ENCODE results near the gene CPNE7.

Gene CPNE7

DNA sequence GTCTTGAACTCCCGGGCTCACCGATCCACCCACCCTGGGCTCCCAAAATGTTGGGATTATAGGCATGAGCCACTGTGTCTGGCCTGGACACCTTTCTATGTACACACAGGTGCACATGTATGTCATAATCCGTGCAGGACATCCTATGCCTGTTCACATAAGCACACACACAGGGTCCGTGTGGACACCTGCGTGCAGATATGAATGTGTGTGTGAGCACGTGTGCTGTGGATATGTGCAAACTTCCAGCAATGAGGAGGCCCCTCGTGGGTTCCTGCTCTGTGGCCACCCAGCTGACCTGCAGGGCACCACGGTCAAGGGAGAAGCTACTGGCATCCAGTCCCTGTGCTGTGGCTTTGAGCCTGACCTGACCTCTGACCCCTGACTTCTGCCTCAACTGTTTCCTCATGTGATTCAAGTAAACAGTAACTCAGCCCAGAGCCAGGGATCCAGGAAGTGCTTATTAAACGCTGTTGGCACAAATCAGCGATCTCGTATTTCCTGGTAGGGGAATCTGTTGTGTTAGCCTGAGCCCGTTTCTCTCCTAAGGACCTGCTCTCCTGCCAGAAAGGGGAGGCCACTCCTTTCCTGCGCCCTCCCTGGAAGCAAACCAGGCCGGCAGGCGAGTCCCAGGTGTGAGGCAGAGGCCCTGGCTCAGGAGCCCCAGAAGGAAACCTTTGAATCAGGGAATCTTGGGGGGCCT, 6.5 kb downstream of the CPNE7 start:
- no peak overlapping the region for H3K4me3 ChIP-seq (ENCODE audit: low read length)
- H3K4me1 ChIP-seq (ENCODE audit: control insufficient read depth, low read length): no peaks in the 10 kb centered on the region
- no peak for TF ChIP-seq EZH2phosphoT487 (IDR thresholded peaks at IDR 0.05; ENCODE audit: borderline replicate concordance, low read length)
- TF ChIP-seq, protein P1, sequence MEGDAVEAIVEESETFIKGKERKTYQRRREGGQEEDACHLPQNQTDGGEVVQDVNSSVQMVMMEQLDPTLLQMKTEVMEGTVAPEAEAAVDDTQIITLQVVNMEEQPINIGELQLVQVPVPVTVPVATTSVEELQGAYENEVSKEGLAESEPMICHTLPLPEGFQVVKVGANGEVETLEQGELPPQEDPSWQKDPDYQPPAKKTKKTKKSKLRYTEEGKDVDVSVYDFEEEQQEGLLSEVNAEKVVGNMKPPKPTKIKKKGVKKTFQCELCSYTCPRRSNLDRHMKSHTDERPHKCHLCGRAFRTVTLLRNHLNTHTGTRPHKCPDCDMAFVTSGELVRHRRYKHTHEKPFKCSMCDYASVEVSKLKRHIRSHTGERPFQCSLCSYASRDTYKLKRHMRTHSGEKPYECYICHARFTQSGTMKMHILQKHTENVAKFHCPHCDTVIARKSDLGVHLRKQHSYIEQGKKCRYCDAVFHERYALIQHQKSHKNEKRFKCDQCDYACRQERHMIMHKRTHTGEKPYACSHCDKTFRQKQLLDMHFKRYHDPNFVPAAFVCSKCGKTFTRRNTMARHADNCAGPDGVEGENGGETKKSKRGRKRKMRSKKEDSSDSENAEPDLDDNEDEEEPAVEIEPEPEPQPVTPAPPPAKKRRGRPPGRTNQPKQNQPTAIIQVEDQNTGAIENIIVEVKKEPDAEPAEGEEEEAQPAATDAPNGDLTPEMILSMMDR (IDR thresholded peaks at IDR 0.05; ENCODE audit: low read depth, low read length, poor library complexity, severe bottlenecking): no peak
- H3K4me2 ChIP-seq (ENCODE audit: low read length): no peak overlapping the region
- no peaks in the 10 kb centered on the region for H3K27me3 ChIP-seq (ENCODE audit: control insufficient read depth, low read length)
- peaks cover 19% of the 10 kb centered on the region; the same call in 1 of the 2 replicates for H3K9me3 ChIP-seq (ENCODE audit: control insufficient read depth, insufficient read depth, low read length)
- H3K36me3 ChIP-seq (ENCODE audit: control insufficient read depth, low read length): no peaks in the 10 kb centered on the region
- no peaks in the 10 kb centered on the region for H3K9me2 ChIP-seq (replicated peaks; ENCODE audit: control insufficient read depth, low read length)
- H3K79me2 ChIP-seq (ENCODE audit: control insufficient read depth, low read length): no peaks in the 10 kb centered on the region
- peaks cover 6% of the 10 kb centered on the region; the same call in 1 of the 2 replicates for H3F3A ChIP-seq (ENCODE audit: control insufficient read depth, insufficient read depth)
- H3K27ac ChIP-seq (ENCODE audit: low read depth, low read length): no peak overlapping the region
- no peaks in the 10 kb centered on the region for H4K20me1 ChIP-seq (ENCODE audit: control insufficient read depth, insufficient read depth, low read depth, low read length)

DNA sequence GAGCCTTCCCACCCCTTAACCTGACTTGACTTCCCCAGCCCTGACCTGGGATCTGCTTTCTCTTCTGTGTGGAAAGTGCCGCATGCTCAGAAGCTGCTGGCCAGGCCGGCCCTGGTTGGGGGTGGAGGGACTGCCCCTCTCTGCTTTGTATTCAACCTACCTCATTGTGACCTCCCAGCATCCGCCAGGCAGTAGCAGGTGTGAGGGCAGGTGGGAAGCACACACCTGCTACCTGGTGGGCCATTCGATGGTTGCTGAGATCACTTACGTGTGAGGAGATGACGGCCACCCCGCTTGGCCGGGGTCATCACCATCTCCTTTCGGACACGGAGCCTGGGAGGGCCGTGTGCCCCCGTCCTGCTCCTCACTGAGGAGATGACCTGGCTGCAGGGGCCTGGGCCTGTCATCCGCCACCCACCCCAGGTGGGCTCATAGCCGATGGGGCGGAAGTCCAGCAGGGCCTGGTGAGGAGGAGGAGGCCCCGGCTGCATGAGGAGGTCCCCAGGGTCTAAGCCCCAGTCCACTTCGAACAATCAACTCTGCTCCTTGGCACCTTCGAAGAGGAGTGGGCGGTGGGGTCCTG, 7.1 kb downstream of the CPNE7 start:
- no peak overlapping the region for H3K4me3 ChIP-seq (ENCODE audit: low read length)
- no peaks in the 10 kb centered on the region for H3K79me2 ChIP-seq (ENCODE audit: control insufficient read depth, low read length)
- no peaks in the 10 kb centered on the region for H3K4me1 ChIP-seq (ENCODE audit: control insufficient read depth, low read length)
- no peaks in the 10 kb centered on the region for H3K9me2 ChIP-seq (replicated peaks; ENCODE audit: control insufficient read depth, low read length)
- H3K9me3 ChIP-seq (ENCODE audit: control insufficient read depth, insufficient read depth, low read length): peaks cover 23% of the 10 kb centered on the region; the same call in 1 of the 2 replicates
- no peaks in the 10 kb centered on the region for H4K20me1 ChIP-seq (ENCODE audit: control insufficient read depth, insufficient read depth, low read depth, low read length)
- no peak overlapping the region for H3K4me2 ChIP-seq (ENCODE audit: low read length)
- H3K27me3 ChIP-seq (ENCODE audit: control insufficient read depth, low read length): no peaks in the 10 kb centered on the region
- H3K36me3 ChIP-seq (ENCODE audit: control insufficient read depth, low read length): no peaks in the 10 kb centered on the region
- peaks cover 6% of the 10 kb centered on the region; the same call in 1 of the 2 replicates for H3F3A ChIP-seq (ENCODE audit: control insufficient read depth, insufficient read depth)
- H3K27ac ChIP-seq (ENCODE audit: low read depth, low read length): no peak overlapping the region
- TF ChIP-seq, protein P1 (IDR thresholded peaks at IDR 0.05; ENCODE audit: low read depth, low read length, poor library complexity, severe bottlenecking): no peak
- no peak for TF ChIP-seq EZH2phosphoT487 (IDR thresholded peaks at IDR 0.05; ENCODE audit: borderline replicate concordance, low read length)

DNA sequence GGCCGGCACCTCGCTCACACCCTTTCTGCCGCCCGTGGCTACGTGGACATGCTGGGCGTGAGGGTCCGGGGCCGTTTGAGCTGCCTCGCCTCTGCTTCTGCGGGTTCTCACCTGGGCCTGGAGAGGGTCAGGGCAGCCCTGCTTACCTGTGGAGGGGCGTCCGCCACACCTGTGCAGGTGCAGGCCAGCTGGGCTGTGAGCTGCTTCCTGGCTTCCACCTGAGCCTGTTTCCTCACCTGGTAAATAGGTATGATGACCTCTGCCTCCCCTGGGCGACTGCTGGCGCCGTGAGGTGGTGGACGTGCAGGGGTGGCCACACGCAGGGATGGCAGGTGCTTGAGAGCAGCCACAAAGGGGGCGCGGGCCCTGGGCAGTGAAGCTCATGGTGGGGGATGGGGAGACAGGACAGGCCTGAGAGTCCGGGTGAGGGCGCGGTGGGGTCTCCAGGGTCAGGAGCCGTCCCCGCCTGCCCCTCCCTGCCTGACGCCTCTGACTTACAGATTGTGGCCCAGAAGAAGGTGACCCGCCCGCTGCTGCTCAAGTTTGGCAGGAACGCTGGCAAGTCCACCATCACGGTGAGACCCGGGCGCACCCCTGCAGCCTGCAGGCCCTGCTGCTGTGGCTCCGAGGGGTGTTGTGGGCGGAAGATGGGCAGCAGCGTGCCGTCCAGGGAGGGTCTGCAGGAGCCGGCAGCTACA, 7.8 kb downstream of the CPNE7 start:
- no peak overlapping the region for H3K4me2 ChIP-seq (ENCODE audit: low read length)
- H3K9me3 ChIP-seq (ENCODE audit: control insufficient read depth, insufficient read depth, low read length): peaks cover 26% of the 10 kb centered on the region; the same call in 1 of the 2 replicates
- no peaks in the 10 kb centered on the region for H3K27me3 ChIP-seq (ENCODE audit: control insufficient read depth, low read length)
- H3K27ac ChIP-seq (ENCODE audit: low read depth, low read length): no peak overlapping the region
- no peaks in the 10 kb centered on the region for H3K9me2 ChIP-seq (replicated peaks; ENCODE audit: control insufficient read depth, low read length)
- H3K4me1 ChIP-seq (ENCODE audit: control insufficient read depth, low read length): no peaks in the 10 kb centered on the region
- H4K20me1 ChIP-seq (ENCODE audit: control insufficient read depth, insufficient read depth, low read depth, low read length): no peaks in the 10 kb centered on the region
- no peaks in the 10 kb centered on the region for H3K79me2 ChIP-seq (ENCODE audit: control insufficient read depth, low read length)
- TF ChIP-seq, protein P1 (IDR thresholded peaks at IDR 0.05; ENCODE audit: low read depth, low read length, poor library complexity, severe bottlenecking): no peak
- no peak for TF ChIP-seq EZH2phosphoT487 (IDR thresholded peaks at IDR 0.05; ENCODE audit: borderline replicate concordance, low read length)
- no peaks in the 10 kb centered on the region for H3K36me3 ChIP-seq (ENCODE audit: control insufficient read depth, low read length)
- H3K4me3 ChIP-seq (ENCODE audit: low read length): no peak overlapping the region
- H3F3A ChIP-seq (ENCODE audit: control insufficient read depth, insufficient read depth): peaks cover 6% of the 10 kb centered on the region; the same call in 1 of the 2 replicates

Measured in DOHH2 (cell line).